ENCODE measurements around the gene TRIM41. TPM values are rescaled to one million over a fixed set of nuclear protein-coding genes. Genes with fewer than 3 reads are reported as not detected.
"Not testable (repeated sequence)": the region's sequence is repeated elsewhere in the genome, so short reads cannot be mapped to it uniquely, and the experiment has no call there.

TRIM41 gene
- total RNA-seq, 1 donor from 2014 or later: 22.1 TPM

GRCh38 chr5:181210148-181210547, 12.9 kb upstream of the TRIM41 start:
- not testable (repeated sequence) for DNase-seq (ENCODE audit: low spot score)

GRCh38 chr5:181210698-181211097, 12.4 kb upstream of the TRIM41 start:
- DNase-seq (ENCODE audit: low spot score): not testable (repeated sequence)

- DNase-seq (ENCODE audit: low spot score): no peak
Observed at GRCh38 chr5:181211208-181211607, 11.9 kb upstream of the TRIM41 start.

- DNase-seq (ENCODE audit: low spot score): no peak
Observed at GRCh38 chr5:181212080-181212479, 11.0 kb upstream of the TRIM41 start.

- no peak for DNase-seq (ENCODE audit: low spot score)
Observed at GRCh38 chr5:181212934-181213333, 10.1 kb upstream of the TRIM41 start.

GRCh38 chr5:181214249-181214648, 8.8 kb upstream of the TRIM41 start:
- DNase-seq (ENCODE audit: low spot score): not testable (repeated sequence)

GRCh38 chr5:181215997-181216989, 6.8 kb upstream of the TRIM41 start:
- no peak for DNase-seq (ENCODE audit: low spot score)

- DNase-seq (ENCODE audit: low spot score): no peak
Observed at GRCh38 chr5:181217111-181217802, 5.8 kb upstream of the TRIM41 start.

GRCh38 chr5:181217803-181218062, 5.3 kb upstream of the TRIM41 start:
- no peak for DNase-seq (ENCODE audit: low spot score)

- no peak for DNase-seq (ENCODE audit: low spot score)
Observed at GRCh38 chr5:181218795-181219124, 4.3 kb upstream of the TRIM41 start.

GRCh38 chr5:181219262-181220177, 3.6 kb upstream of the TRIM41 start:
- DNase-seq (ENCODE audit: low spot score): no peak

- DNase-seq (ENCODE audit: low spot score): no peak
Observed at GRCh38 chr5:181220178-181220515, 2.9 kb upstream of the TRIM41 start.

GRCh38 chr5:181221105-181221791, 1.8 kb upstream of the TRIM41 start:
- DNase-seq (ENCODE audit: low spot score): no peak

GRCh38 chr5:181221792-181222629, 1.1 kb upstream of the TRIM41 start:
- peak; percentile 99 for DNase-seq (ENCODE audit: low spot score)

GRCh38 chr5:181222630-181223057, 437 bp upstream of the TRIM41 start:
- DNase-seq (ENCODE audit: low spot score): no peak

GRCh38 chr5:181223729-181224389, 778 bp downstream of the TRIM41 start:
- DNase-seq (ENCODE audit: low spot score): no peak

GRCh38 chr5:181224390-181225229, 1.5 kb downstream of the TRIM41 start:
- no peak for DNase-seq (ENCODE audit: low spot score)

GRCh38 chr5:181229996-181230395, 6.9 kb downstream of the TRIM41 start:
- DNase-seq (ENCODE audit: low spot score): no peak

- DNase-seq (ENCODE audit: low spot score): no peak
Observed at GRCh38 chr5:181230551-181230950, 7.5 kb downstream of the TRIM41 start.

Data from mesenteric fat pad (tissue), 1 donor.